ENCODE data around the gene IFIT2.

DNA sequence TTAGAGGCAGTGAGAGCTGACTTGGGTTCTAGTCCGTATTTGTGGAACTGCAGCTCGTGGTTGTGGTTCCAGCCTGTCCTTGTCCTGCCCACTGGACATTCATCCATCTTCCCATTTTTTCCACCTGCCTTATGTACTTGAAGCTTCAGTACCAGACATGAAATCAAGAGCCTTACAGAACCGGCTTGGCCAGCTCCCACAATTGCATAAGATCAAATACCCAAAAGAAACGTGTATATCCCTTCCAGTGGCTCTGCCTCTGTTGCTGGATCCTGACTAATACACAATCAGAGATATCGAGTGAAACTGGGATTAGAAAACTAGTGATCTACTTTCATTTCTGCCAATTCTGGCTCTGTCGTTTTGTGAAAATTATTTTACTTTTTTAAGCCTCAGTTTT is 26.5 kb upstream of the IFIT2 start:
- TF ChIP-seq, protein P1, sequence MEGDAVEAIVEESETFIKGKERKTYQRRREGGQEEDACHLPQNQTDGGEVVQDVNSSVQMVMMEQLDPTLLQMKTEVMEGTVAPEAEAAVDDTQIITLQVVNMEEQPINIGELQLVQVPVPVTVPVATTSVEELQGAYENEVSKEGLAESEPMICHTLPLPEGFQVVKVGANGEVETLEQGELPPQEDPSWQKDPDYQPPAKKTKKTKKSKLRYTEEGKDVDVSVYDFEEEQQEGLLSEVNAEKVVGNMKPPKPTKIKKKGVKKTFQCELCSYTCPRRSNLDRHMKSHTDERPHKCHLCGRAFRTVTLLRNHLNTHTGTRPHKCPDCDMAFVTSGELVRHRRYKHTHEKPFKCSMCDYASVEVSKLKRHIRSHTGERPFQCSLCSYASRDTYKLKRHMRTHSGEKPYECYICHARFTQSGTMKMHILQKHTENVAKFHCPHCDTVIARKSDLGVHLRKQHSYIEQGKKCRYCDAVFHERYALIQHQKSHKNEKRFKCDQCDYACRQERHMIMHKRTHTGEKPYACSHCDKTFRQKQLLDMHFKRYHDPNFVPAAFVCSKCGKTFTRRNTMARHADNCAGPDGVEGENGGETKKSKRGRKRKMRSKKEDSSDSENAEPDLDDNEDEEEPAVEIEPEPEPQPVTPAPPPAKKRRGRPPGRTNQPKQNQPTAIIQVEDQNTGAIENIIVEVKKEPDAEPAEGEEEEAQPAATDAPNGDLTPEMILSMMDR (conservative IDR thresholded peaks at IDR 0.05): no peak
- TF ChIP-seq ZFX (IDR thresholded peaks at IDR 0.05): no peak

Measured in C4-2B (cell line).